IPS-18a (cell line): Measurements from ENCODE around the gene CHST11.
"Not testable (repeated sequence)": the region's sequence is repeated elsewhere in the genome, so short reads cannot be mapped to it uniquely, and the experiment has no call there.

ENCODE experiments used
- H3K27ac ChIP-seq: one replicate; pipeline ENCODE4 v1.5.1; 2013; ENCODE audit warnings: low read length
- H3K27me3 ChIP-seq: one replicate; pipeline ENCODE4 v1.6.1; 2013; ENCODE audit warnings: mild to moderate bottlenecking, low read length; ENCODE audit not compliant: control insufficient read depth, insufficient read depth
- H3K36me3 ChIP-seq: one replicate; pipeline ENCODE4 v1.6.1; 2013; ENCODE audit warnings: low read depth, low read length; ENCODE audit not compliant: control insufficient read depth
- H3K4me1 ChIP-seq: one replicate; pipeline ENCODE4 v1.6.1; 2013; ENCODE audit warnings: low read depth, low read length; ENCODE audit not compliant: control insufficient read depth
- H3K4me3 ChIP-seq: one replicate; pipeline ENCODE4 v1.5.1; 2013; ENCODE audit warnings: low read length
- H3K9ac ChIP-seq: one replicate; pipeline ENCODE4 v1.6.1; 2013; ENCODE audit warnings: mild to moderate bottlenecking, low read length, moderate library complexity
- H3K9me3 ChIP-seq: one replicate; pipeline ENCODE4 v1.6.1; 2013; ENCODE audit warnings: low read depth, low read length; ENCODE audit not compliant: control insufficient read depth

CHST11 gene

DNA sequence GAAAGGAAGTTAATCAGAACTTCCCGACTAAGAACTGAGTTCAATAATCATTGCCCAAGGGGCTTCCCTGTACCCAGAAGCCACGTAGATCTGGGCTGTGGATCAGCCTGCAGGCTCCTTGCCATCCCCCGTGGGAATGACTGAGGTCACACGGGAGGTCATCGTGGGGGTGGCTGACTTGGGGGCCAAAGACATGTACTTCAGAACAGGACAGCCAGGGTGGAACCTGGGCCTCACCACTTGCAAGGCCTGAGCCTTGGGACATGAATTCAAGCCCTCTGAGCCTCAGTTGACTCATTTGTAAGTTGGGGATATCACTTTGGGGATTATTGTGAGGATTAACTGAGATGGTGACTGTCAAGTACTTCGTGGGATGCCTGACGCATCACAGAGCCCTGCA, 280.4 kb downstream of the CHST11 start:
- Histone ChIP-seq H3K9ac (no peak overlapping the region), H3K9me3 (no peaks in the 10 kb centered on the region), H3K4me1 (peaks cover 21% of the 10 kb centered on the region), H3K27me3 (no peaks in the 10 kb centered on the region), H3K36me3 (no peaks in the 10 kb centered on the region), H3K4me3 (no peak overlapping the region), H3K27ac (no peak overlapping the region)

DNA sequence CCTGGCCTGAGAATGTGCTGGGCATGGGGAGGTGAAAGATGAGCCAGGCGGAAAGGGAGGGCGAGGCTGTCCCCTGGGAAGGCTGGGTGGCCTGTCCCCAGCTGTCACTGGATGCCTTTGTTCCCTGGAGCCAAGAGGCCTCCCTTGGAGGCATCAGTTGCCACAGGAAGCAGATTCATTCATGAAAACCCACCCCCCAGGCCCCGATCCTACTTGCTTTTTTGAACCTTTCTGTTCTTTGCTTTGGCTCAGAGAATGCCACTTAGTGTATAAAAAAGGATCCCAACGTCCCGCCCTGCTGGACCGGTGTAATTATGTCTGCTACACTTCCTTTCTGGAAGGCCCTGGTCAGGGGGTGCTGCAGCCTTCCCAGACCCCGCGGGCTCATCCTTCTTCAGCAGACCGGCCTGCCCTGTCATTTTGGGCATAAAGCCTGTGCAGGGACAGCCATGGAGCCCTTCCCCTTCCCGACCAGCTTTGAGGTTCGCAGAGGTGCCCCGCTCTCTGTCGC, 281.1 kb downstream of the CHST11 start:
- no peak overlapping the region for H3K27ac ChIP-seq
- no peaks in the 10 kb centered on the region for H3K27me3 ChIP-seq
- H3K9me3 ChIP-seq: no peaks in the 10 kb centered on the region
- no peaks in the 10 kb centered on the region for H3K36me3 ChIP-seq
- H3K9ac ChIP-seq: no peak overlapping the region
- no peak overlapping the region for H3K4me3 ChIP-seq
- H3K4me1 ChIP-seq: peaks cover 27% of the 10 kb centered on the region

DNA sequence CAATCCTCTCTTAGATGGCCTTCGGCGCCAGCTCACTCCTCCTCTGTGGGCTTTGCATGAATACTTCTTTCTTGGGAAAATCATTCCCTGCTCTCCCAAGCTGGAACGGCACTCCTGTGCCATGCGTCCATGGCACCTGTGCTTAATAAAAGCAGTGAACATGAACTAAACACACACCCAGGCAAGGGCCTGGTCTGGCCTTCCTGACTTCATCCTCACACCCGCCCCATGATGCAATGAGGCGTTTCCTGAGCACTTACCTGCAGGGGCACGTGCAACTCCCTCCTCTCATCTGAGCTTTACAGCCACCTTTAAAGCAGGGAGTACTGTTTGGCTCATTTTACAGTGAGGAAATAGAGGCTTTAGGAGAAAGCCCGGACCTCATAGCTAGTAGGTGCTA, 281.6 kb downstream of the CHST11 start:
- no peak overlapping the region for H3K27ac ChIP-seq
- no peak overlapping the region for H3K4me3 ChIP-seq
- no peaks in the 10 kb centered on the region for H3K9me3 ChIP-seq
- H3K4me1 ChIP-seq: peaks cover 29% of the 10 kb centered on the region
- no peaks in the 10 kb centered on the region for H3K27me3 ChIP-seq
- no peak overlapping the region for H3K9ac ChIP-seq
- H3K36me3 ChIP-seq: no peaks in the 10 kb centered on the region

DNA sequence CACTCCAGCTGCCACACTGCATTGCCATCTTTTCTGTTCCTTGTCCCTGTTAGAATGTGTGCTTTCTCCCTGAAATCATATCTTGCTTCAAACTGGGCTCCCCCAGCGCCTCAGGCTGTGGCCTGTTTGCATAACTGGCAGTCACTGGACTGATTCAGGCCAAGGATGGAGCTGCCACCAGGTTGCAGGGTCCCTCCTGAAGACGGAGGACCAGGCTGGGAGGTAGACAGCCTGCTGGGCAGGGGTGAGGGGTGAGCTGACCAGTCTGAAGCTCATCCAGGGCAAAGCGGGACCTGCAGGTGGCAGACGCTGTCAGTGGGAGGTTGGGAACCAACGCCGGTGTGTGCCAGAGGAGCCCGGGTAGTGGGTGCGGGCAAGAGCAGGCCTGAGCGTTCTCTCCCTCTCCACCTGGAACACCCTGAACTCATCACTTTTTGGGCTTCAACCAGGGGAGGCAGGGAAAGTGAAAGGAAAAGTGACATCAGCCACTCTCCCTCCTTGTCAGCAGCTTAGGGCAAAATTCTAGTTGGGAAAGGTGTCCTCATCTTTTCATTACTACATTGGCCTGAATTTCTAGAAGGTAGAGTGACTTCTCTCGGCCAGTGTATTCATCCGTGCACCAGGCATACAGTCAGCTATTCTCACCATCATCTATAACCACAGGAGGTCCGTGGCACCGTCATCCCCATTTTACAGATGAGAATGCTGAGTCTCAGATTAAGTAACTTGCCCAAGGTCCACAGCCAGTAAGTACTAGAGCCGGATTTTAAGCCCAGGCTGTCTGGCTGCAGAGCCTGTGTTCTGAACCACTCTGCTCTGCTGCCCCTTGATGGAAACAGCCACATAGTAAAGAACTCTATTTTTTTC, 282.3 kb downstream of the CHST11 start:
- Histone ChIP-seq H3K27me3 (no peaks in the 10 kb centered on the region), H3K36me3 (no peaks in the 10 kb centered on the region), H3K9me3 (no peaks in the 10 kb centered on the region), H3K4me1 (peaks cover 27% of the 10 kb centered on the region), H3K4me3 (no peak overlapping the region), H3K27ac (no peak overlapping the region), H3K9ac (no peak overlapping the region)

DNA sequence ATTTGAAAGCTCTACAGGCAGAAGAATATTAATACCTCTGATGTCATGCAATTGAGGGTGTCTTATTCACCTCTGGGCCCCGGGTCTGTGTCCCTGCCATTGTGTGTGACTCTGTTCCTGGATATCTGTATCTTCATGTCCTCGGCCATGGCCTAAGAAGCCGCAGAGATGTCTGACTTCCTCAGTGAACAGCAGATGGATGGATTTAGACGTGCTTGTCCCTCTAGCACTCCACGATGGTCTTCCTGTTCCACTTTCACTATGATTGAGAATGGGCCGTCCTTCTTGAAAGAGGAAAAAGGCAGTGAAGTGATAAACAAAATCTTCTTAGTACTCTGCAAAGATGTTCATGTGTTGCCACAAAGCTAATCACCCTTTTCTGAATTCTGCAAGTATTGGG, 283.9 kb downstream of the CHST11 start:
- Histone ChIP-seq H3K4me3 (no peak overlapping the region), H3K27ac (no peak overlapping the region), H3K27me3 (no peaks in the 10 kb centered on the region), H3K36me3 (no peaks in the 10 kb centered on the region), H3K9ac (no peak overlapping the region), H3K9me3 (no peaks in the 10 kb centered on the region), H3K4me1 (peaks cover 27% of the 10 kb centered on the region)

DNA sequence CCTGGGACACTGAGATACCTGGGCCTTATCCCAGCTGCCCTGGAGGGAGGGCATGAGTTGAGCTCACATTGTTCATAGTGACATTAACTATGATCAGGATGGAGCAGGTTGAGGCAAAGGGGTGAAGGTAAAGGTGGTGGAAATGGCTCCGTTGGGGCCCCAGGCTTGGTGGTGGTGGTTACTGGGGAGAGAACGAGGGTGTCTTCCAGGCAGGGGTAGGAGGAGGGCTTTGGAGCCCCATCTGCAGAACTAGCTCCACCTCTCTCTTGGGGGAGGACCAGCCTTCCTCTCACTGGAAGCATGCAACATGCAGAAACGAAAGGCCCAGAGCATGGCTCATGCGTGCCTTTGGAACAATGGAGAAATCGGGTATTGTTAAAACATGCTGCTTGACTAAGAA, 284.3 kb downstream of the CHST11 start:
- Histone ChIP-seq H3K27ac (no peak overlapping the region), H3K4me1 (peaks cover 27% of the 10 kb centered on the region), H3K9ac (no peak overlapping the region), H3K27me3 (no peaks in the 10 kb centered on the region), H3K4me3 (no peak overlapping the region), H3K36me3 (no peaks in the 10 kb centered on the region), H3K9me3 (no peaks in the 10 kb centered on the region)

DNA sequence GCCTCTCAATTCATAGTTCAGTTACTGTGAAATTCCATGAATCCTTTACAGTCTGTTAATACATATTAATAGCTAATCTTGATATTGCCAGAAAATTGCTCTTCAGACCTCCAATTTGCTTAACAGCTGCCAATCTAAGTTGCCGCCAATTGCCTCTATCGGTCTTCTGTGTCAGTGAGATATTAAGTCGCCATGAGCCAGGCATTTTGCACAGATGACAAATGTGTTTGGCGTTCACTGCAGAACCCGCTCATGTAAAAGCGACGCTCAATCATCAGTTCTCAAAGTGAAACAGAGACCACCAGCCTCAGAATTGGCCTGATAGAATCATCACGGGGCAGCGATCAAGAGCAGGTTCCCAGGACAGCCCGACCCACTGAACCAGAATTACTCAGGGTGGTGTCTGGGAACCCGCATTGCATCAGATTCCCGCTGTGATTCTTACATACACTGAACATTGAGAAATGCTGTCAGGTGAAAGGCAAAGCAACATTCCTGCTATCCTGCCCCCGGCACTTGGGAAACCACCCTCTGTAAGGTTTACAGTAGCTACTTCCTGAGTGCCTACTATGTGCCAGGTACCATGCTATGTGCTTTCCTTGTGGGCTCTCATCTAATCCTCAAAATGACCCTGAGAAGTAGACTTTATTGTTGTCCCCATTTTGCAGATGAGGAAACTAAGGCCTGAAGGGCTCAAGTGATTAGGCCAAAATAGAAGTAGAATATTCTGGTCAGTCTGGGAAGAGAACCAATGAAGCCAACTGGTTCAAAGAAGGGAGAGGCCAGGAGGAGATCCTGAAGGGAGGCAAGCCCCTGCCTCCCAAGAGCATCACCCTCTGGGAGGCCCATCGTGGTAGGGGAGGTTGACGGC, 285.0 kb downstream of the CHST11 start:
- no peaks in the 10 kb centered on the region for H3K36me3 ChIP-seq
- no peak overlapping the region for H3K27ac ChIP-seq
- H3K9me3 ChIP-seq: no peaks in the 10 kb centered on the region
- H3K4me1 ChIP-seq: peaks cover 27% of the 10 kb centered on the region
- H3K9ac ChIP-seq: no peak overlapping the region
- H3K27me3 ChIP-seq: no peaks in the 10 kb centered on the region
- H3K4me3 ChIP-seq: no peak overlapping the region

DNA sequence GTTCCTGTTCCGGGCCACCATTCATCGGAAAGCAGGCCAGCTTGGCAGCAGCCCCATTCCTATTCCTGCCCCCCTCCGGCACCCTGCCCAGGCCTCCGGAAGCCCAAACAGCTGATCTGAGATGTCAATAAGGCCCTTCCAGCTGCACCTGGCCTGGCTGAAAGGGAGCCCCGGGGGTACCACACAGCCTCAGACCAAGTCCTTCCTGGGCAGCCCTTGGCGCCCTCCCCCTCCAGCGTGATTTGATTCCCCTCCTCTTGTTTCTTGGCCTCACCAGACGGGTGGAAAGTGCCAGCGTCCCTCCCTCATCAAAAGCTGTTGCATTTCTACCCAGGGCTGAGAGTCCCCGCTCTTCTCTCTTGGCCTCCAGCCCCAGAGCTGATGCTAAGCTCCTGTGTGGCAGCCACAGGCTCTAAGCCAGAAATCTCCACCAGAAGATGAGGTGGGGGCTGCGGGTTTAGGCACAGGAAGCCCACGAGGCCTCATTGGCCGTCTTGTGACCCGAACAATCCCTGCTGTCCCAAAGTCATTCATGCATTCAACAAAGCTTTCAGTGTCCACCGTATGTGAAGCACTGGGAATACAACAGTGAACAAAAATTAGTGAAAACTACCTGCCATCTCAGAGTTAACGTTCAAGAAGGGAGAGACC, 285.9 kb downstream of the CHST11 start:
- Histone ChIP-seq H3K27ac (no peak overlapping the region), H3K4me1 (peaks cover 31% of the 10 kb centered on the region), H3K9ac (no peak overlapping the region)

DNA sequence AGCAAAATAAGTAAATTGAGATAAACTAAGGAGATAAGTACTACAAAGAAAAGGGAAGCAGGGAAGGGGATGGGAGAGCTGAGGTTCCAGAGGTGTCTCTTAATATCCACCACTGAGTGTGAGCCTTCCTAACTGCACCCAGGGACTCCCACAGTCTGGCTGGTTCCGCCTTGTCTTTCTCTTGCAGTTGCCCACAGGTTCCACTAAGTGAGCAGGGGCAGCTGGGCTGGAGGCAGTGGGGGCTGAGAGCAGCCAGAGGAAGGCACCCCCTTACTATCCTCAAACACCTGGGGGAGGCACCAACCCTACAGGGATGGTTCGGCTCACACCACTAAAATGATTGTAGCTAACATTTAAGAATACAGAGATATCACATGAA, 286.4 kb downstream of the CHST11 start:
- Histone ChIP-seq H3K36me3 (no peaks in the 10 kb centered on the region), H3K27ac (no peak overlapping the region), H3K9me3 (no peaks in the 10 kb centered on the region), H3K27me3 (no peaks in the 10 kb centered on the region), H3K4me3 (no peak overlapping the region), H3K9ac (no peak overlapping the region), H3K4me1 (peaks cover 32% of the 10 kb centered on the region)

More for the DNA sequence above, 285.9 kb downstream of the CHST11 start:
- Histone ChIP-seq H3K36me3 (no peaks in the 10 kb centered on the region), H3K27me3 (no peaks in the 10 kb centered on the region), H3K9me3 (no peaks in the 10 kb centered on the region), H3K4me3 (no peak overlapping the region)

DNA sequence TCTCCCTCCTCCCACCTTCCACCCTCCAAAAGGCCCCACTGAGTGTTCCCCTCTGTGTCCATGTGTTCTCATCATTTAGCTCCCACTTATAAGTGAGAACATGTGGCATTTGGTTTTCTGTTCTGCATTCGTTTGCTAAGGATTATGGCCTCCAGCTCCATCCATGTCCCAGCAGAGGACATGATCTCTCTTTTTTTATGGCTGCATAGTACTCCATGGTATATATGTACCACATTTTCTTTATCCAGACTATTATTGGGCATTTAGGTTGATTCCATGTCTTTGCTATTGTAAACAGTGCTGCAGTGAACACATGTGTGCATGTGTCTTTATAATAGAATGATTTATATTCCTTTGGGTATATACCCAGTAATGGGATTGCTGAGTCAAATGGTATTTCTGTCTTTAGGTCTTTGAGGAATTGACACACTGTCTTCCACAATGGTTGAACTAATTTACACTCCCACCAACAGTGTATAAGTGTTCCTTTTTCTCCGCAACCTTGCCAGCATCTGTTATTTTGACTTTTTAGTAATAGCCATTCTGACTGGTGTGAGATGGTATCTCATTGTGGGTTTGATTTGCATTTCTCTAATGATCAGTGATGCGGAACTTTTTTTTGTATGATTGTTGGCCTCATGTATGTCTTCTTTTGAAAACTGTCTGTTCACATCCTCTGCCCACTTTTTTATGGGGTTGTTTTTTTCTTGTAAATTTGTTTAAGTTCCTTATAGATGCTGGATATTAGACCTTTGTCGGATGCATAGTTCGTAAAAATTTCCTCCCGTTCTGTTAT, 287.2 kb downstream of the CHST11 start:
- not testable (repeated sequence) for H3K27ac ChIP-seq, H3K9me3 ChIP-seq, H3K27me3 ChIP-seq, H3K9ac ChIP-seq, H3K36me3 ChIP-seq, H3K4me3 ChIP-seq
- peaks cover 35% of the 10 kb centered on the region for H3K4me1 ChIP-seq
